CD4-positive, alpha-beta T cell treated with Interleukin-15 for 1 hour (primary cell): ENCODE measurements around the gene ZNF883.
"Not testable (repeated sequence)": the region's sequence is repeated elsewhere in the genome, so short reads cannot be mapped to it uniquely, and the experiment has no call there.

Experiments used
- DNase-seq: peaks from one replicate; pipeline ENCODE4 v3.0.0-alpha.2; 2020

The ZNF883 gene

GRCh38 chr9:113011911-113012381, at the start of gene ZNF883:
TSS of gene ZNF883 (minus strand) at chr9:113012192.
- DNase-seq = peak; percentile 54

GRCh38 chr9:113061072-113061850, 49.3 kb upstream of the ZNF883 start:
- DNase-seq = not testable (repeated sequence)

GRCh38 chr9:113059581-113060284, 47.7 kb upstream of the ZNF883 start:
- DNase-seq = peak; percentile 24

- DNase-seq = no peak
Measured at GRCh38 chr9:113057193-113057592, 45.2 kb upstream of the ZNF883 start.

GRCh38 chr9:113056191-113057106, 44.5 kb upstream of the ZNF883 start, which contains the start of gene ZFP37:
TSS of gene ZFP37 (minus strand) at chr9:113056724. CDS start at chr9:113056688, 36 bp downstream.
- DNase-seq = peak; percentile 83

GRCh38 chr9:113042884-113043657, 31.1 kb upstream of the ZNF883 start:
- DNase-seq = no peak

GRCh38 chr9:113026200-113026599, 14.2 kb upstream of the ZNF883 start:
- DNase-seq = no peak

- DNase-seq = no peak
Measured at GRCh38 chr9:113018247-113018646, 6.3 kb upstream of the ZNF883 start.

DNA sequence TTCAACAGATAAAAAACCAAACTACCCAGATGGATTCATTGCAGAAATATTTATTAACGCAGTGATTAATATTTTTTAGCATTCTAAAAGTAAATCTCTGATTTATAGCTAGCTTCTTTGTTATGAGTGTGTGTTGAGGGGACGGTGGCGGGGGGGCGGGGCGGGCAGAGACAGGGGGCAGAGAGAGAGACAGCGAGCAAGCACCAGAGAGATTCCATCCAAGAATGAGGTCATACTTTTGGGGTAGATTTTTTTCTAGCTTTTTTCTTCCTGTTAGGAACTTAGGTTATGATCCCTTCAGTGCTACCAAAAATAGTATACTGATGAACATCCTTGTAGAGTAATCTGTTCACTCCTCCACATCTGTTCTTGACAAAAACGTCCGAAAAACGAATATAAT, 500 bp upstream of the ZNF883 start:
- DNase-seq = no peak

DNA sequence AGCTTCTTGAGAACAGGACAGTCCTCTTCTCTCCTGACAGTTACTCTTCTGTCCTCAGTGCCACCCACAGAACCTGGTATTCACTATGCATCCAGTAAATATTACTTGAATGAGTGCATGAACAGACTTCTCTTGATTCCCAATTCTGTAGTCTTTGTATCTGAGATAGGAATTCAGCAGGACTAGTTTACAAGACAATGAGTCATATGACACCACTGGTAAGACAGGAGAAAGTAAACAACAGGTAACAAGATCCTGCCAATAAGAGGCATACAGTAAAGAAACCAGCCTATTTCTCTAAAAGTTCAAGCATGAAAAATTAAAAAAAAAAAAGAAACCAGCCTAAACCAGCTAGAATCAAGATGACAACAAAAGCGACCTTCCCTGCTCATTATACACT, 6.2 kb downstream of the ZNF883 start:
- no peak for DNase-seq

GRCh38 chr9:112997236-112997941, 14.6 kb downstream of the ZNF883 start:
- DNase-seq = no peak

- DNase-seq = no peak
Measured at GRCh38 chr9:112971415-112971814, 40.6 kb downstream of the ZNF883 start.

- DNase-seq = no peak
Measured at GRCh38 chr9:112970939-112971338, 41.1 kb downstream of the ZNF883 start.

- DNase-seq = no peak
Measured at GRCh38 chr9:112969730-112970129, 42.3 kb downstream of the ZNF883 start.

DNA sequence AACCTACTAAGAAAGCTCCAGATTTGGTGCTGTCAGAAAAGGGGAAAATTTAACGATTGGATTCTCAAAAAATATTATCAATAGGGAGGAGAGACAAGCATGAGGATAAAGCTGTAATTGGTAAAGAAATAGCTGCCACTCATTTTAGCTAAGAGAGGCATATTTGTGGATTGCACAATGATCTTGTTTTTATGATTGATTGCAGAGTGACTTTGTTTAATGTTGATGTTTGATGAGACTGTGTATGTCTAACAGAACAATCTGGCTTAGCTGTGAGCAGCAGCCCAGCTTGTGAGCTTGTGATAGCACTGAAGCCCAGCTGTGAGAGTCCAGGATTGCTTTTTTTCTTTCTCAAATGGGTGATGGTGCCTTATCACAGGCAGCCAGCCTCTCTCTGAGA, 56.4 kb downstream of the ZNF883 start:
- DNase-seq = no peak

GRCh38 chr9:112945620-112946208, 66.3 kb downstream of the ZNF883 start:
- no peak for DNase-seq

DNA sequence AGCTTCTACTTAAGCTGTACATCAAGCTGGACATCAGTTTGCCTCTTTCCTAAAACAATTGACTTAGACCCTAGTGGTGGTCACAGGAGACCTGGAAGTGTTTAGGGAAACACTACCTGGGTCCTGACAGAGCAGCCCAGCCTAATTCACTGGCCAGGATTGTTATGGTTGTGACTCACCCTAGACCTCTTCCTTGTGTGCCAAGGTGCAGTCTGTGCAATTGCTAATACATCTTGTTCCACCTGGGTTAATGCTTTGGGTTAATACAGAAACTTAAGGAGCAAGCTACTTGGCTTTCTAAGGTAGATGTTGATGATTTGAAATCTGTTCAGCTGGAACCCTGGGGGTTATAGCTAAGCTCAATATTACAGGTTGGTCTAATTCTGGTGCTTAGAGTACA, 72.6 kb downstream of the ZNF883 start:
- no peak for DNase-seq

DNA sequence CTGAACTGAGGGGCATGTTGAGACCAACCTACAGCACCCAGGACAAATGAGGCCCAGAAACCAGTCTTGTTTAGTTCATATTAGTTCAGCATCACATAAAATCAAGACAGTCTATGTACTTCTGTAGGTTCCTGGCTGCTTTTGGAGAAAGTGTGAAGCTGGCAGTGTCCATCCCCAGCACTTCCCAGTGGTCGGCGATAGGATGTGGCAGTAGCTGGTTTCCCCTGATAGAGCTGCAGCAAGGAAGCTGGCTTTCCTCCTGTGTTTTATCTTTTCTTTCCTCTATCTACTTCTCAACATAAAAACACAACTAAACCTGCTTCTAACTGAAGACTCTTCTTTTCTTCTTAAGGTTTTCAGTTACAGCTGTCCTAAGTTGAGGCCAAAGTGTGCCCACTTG, 78.3 kb downstream of the ZNF883 start:
- no peak for DNase-seq

DNA sequence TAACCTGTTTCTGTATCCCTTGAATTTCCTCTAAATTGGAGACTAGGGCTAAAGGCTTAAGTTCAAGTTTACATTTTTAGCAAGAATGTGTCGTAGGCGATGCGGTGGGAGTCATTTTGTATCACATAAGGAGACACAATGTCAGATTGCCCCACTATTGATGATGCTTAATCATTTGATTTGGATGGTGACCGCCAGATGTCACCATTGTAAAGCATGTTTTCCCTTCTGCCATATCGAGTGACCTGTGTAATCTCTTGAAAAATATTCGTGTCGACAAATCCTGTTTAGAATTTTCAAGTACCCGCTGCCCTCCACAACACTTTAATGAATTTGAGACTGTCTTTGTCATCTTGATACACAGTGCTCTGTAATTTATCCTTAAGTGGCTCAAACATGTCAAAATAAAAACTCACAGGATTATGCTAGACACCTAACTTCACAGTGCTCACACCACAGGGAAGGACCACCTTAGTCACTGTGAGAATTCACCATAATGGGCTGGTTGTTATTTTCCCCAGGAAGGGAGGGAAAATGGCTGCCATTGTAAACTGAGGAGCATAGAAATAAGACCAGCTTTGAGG, 86.8 kb downstream of the ZNF883 start:
- DNase-seq = no peak

- no peak for DNase-seq
Measured at GRCh38 chr9:112921549-112921948, 90.4 kb downstream of the ZNF883 start.

DNA sequence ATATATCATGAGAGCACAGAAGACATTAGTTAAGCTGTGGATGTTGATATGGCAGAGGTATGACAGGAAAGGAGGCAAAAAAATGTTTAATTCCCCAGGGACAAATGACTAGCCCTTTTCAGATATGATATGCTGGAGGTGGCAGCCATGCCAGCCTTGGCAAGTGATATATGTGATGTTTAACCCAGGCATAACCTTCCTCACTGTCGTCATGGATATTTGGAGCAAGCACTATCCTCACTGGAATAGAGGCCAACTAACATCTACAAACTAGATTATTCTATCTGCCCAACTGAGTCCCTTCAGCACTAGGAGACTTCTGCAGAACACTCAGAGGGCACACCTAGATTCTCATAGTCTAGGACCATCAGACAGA, 94.0 kb downstream of the ZNF883 start:
- no peak for DNase-seq
